ENCODE measurements around the gene KCNJ5. TPM values are rescaled to one million over a fixed set of nuclear protein-coding genes. Genes with fewer than 3 reads are reported as not detected.
"Not testable (repeated sequence)": the region's sequence is repeated elsewhere in the genome, so short reads cannot be mapped to it uniquely, and the experiment has no call there.

The KCNJ5 gene
- total and polyA plus RNA-seq, 10 of the 15 experiments (the other 5 are each of a cell fraction or from before 2014, with no cell fraction given) = 0.03 TPM; not detected in 8

DNA sequence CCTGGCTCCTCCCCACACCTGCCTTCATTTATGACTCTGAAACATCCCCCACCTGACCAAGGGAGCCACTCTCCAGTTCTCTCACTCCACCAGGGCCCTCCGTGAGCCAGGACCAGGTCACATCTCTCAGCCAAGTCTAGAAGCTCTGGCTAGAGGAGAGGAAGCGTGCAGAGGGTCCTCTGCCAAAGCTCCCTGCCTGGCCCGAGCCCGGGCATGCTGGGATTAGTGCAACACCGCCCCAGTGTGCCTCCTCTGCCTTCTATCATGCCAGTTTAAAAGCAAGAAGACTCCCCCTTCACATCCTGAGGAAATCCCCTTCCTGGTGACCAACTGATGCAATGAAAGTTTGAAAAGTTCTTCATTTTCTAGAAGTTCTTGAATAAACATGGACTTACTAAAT is 28.1 kb downstream of the KCNJ5 start:
- ATAC-seq (peak; percentile 66), DNase-seq (ENCODE audit: low read depth, low spot score) (no peak), FAIRE-seq (no peak)
- H3K9me3 ChIP-seq (replicated peaks; ENCODE audit: control insufficient read depth, insufficient read depth, low read length) = no peaks in the 10 kb centered on the region
- H3K4me1 ChIP-seq (ENCODE audit: control insufficient read depth, insufficient read depth, low read length) = no peaks in the 10 kb centered on the region
- intact Hi-C loops (cut with micrococcal nuclease; ENCODE audit: unreplicated experiment) (no loop called here), in situ Hi-C loops (cut with MboI) (no loop called here)
- no peaks in the 10 kb centered on the region for H3K79me2 ChIP-seq (ENCODE audit: control insufficient read depth, insufficient read depth, low read length)
- H3K4me3 ChIP-seq = no peak overlapping the region
- no peak overlapping the region for H3K9ac ChIP-seq (ENCODE audit: control insufficient read depth, insufficient read depth, low read length)
- TF ChIP-seq RFX5 (IDR thresholded peaks at IDR 0.05; ENCODE audit: low read depth, low read length) (no peak), EZH2 (IDR thresholded peaks at IDR 0.05; ENCODE audit: borderline replicate concordance, control insufficient read depth, low read depth, low read length) (no peak), FOXK2 (IDR thresholded peaks at IDR 0.05) (no peak), ZNF217 (IDR thresholded peaks at IDR 0.05) (no peak), ZNF622 (IDR thresholded peaks at IDR 0.05) (no peak), PRDM15 (CRISPR knock-in tag; IDR thresholded peaks at IDR 0.05) (no peak), SP1 (IDR thresholded peaks at IDR 0.05; ENCODE audit: low read depth, low read length) (no peak)
- no peak overlapping the region for H3K27ac ChIP-seq (ENCODE audit: control insufficient read depth, insufficient read depth)
- H3K27me3 ChIP-seq (replicated peaks in 1 of 2; ENCODE audit: control insufficient read depth in 2 of 2, insufficient read depth in 2 of 2, low read length in 1 of 2) = no peaks in the 10 kb centered on the region
- H3K36me3 ChIP-seq (ENCODE audit: control insufficient read depth in 2 of 2, insufficient read depth in 2 of 2, low read length in 1 of 2) = no peaks in the 10 kb centered on the region
- RAD21 ChIA-PET (ENCODE audit: unreplicated experiment) = interaction anchor here (1.0 kb wide), 1 partner anchor 33 kb away, joined by 5 read pairs; no protein-coding TSS in a partner anchor
- H3K4me2 ChIP-seq (ENCODE audit: control insufficient read depth, insufficient read depth) = no peak overlapping the region
- POLR2A ChIA-PET = interaction anchor here (1.5 to 2.3 kb wide), 2 partner anchors 10 to 15 kb away, joined by 4 to 7 read pairs; no protein-coding TSS in a partner anchor
- H2AFZ ChIP-seq (ENCODE audit: control insufficient read depth, low read depth, low read length) = no peak overlapping the region
- SMC1A ChIA-PET (ENCODE audit: uncharacterized antibody, unreplicated experiment) = interaction anchor here (0.9 to 1.9 kb wide), 3 partner anchors 9 to 17 kb away, joined by 3 to 7 read pairs (median 3); no protein-coding TSS in a partner anchor
- WGBS (ENCODE audit: insufficient coverage, insufficient replicate concordance, low lambda C conversion rate, missing lambda C conversion rate) = 25% methylated on average over 5 of the region's 5 CpGs
- CTCF ChIA-PET = interaction anchor here (1.8 to 2.6 kb wide), 3 partner anchors 13 to 38 kb away, joined by 4 to 14 read pairs (median 7); no protein-coding TSS in a partner anchor
- BruUV-seq (replicated peaks) = no TSS peak
- no peaks in the 10 kb centered on the region for H4K20me1 ChIP-seq (ENCODE audit: control insufficient read depth, insufficient read depth)

GRCh38 chr11:128919635-128920034 is 28.5 kb downstream of the KCNJ5 start:
- H3K27me3 ChIP-seq (replicated peaks in 1 of 2; ENCODE audit: control insufficient read depth in 2 of 2, insufficient read depth in 2 of 2, low read length in 1 of 2); ATAC-seq; BruUV-seq (replicated peaks); intact Hi-C loops (cut with micrococcal nuclease; ENCODE audit: unreplicated experiment); DNase-seq (ENCODE audit: low read depth, low spot score); H2AFZ ChIP-seq (ENCODE audit: control insufficient read depth, low read depth, low read length); H3K4me3 ChIP-seq; in situ Hi-C loops (cut with MboI); H3K4me1 ChIP-seq (ENCODE audit: control insufficient read depth, insufficient read depth, low read length); H3K79me2 ChIP-seq (ENCODE audit: control insufficient read depth, insufficient read depth, low read length); H3K9ac ChIP-seq (ENCODE audit: control insufficient read depth, insufficient read depth, low read length); H3K9me3 ChIP-seq (replicated peaks; ENCODE audit: control insufficient read depth, insufficient read depth, low read length); H3K36me3 ChIP-seq (ENCODE audit: control insufficient read depth in 2 of 2, insufficient read depth in 2 of 2, low read length in 1 of 2); H4K20me1 ChIP-seq (ENCODE audit: control insufficient read depth, insufficient read depth); H3K4me2 ChIP-seq (ENCODE audit: control insufficient read depth, insufficient read depth); FAIRE-seq; H3K27ac ChIP-seq (ENCODE audit: control insufficient read depth, insufficient read depth): not testable (repeated sequence)
- WGBS (ENCODE audit: insufficient coverage, insufficient replicate concordance, low lambda C conversion rate, missing lambda C conversion rate) = 27% methylated on average over 7 of the region's 7 CpGs
- RAD21 ChIA-PET (ENCODE audit: unreplicated experiment) = interaction anchor here (1.0 kb wide), 1 partner anchor 33 kb away, joined by 5 read pairs; no protein-coding TSS in a partner anchor
- CTCF ChIA-PET = interaction anchor here (1.8 to 2.6 kb wide), 3 partner anchors 14 to 37 kb away, joined by 4 to 14 read pairs (median 7); no protein-coding TSS in a partner anchor
- SMC1A ChIA-PET (ENCODE audit: uncharacterized antibody, unreplicated experiment) = interaction anchor here (0.9 to 1.9 kb wide), 3 partner anchors 9 to 16 kb away, joined by 3 to 7 read pairs (median 3); no protein-coding TSS in a partner anchor
- POLR2A ChIA-PET = interaction anchor here (1.5 to 2.3 kb wide), 2 partner anchors 10 to 15 kb away, joined by 4 to 7 read pairs; no protein-coding TSS in a partner anchor
